HG02938 (cell line): ENCODE results near the gene KCNMB4.
A peak's percentile ranks its signal among the peaks of the same experiment; 100 is the strongest.
"Not testable (repeated sequence)": the region's sequence is repeated elsewhere in the genome, so short reads cannot be mapped to it uniquely, and the experiment has no call there.

ENCODE experiments used
- ATAC-seq: cut with Tn5 transposase; IDR thresholded peaks from one replicate; pipeline ENCODE4 v1.9.1; 2021; ENCODE audit warnings: mild to moderate bottlenecking, moderate library complexity; ENCODE audit not compliant: unreplicated experiment

KCNMB4 gene

DNA sequence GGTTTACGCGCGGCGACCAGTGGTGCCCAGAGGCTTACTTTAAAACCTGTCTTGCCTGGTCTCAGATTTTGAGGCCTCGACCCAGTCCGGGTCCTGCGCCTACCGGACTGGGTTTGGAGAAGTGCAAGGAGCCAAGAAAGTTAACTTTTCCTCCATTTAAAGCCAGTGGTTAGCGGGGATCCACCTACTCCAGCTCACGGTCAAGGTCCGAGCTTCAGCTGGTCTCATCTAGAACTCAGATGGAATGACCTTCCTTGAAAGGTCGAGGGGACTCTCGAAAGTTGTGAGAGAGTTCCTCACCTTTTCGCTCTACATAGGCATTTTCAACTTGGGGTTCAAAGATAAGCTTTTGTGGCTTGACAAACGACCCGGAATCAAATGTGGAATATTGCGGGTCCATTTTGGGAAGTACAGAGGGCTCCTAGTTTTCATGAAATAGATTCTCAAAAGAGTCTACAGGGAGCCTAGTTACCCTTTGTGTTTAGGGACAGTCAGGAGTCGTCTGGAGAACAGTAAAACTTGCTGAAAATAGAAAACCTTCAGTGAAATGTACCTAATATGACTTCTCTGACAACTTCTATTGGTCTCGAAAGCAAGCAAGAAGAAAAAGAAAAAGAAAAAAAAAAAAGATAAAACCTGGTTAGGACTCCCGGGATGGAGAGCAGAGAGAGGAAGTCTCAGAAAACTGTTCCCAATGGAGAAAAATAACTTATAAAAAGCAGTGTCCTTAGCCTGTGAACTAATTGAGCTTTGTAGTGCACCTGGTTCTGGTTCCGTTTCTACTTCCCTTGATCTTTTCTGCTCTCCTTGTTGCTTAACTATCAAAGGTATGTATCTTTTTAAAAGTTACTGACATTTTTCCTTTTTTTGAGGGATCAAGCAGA is 1.4 kb downstream of the KCNMB4 start:
- no peak for ATAC-seq

- ATAC-seq: no peak
Measured at GRCh38 chr12:70372881-70373280, 6.8 kb downstream of the KCNMB4 start.

- ATAC-seq: no peak
Measured at GRCh38 chr12:70379846-70380245, 13.8 kb downstream of the KCNMB4 start.

DNA sequence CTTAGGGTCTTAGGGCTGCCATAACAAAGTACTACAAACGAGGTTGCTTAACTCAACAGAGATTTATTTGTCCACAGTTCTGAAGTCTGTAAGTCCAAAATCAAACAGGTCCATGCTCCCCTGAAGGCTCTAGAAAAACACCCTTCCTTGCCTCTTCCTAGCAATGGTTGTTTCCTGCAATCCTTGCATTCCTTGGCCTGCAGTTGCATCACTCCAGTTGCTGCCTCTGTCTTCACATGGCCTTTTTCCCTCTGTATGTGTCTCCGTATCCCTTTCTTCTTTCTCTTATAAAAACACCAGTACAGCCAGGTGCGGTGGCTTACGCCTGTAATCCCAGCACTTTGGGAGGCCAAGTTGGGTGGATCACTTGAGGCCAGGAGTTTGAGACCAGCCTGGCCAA is 17.4 kb downstream of the KCNMB4 start:
- ATAC-seq: no peak

GRCh38 chr12:70383886-70384285 is 17.8 kb downstream of the KCNMB4 start:
- no peak for ATAC-seq

GRCh38 chr12:70386771-70387170 is 20.7 kb downstream of the KCNMB4 start:
- no peak for ATAC-seq

- ATAC-seq: no peak
Measured at GRCh38 chr12:70389678-70390077, 23.6 kb downstream of the KCNMB4 start.

- not testable (repeated sequence) for ATAC-seq
Measured at GRCh38 chr12:70392631-70393030, 26.5 kb downstream of the KCNMB4 start.

- no peak for ATAC-seq
Measured at GRCh38 chr12:70393787-70394499, 27.9 kb downstream of the KCNMB4 start.

DNA sequence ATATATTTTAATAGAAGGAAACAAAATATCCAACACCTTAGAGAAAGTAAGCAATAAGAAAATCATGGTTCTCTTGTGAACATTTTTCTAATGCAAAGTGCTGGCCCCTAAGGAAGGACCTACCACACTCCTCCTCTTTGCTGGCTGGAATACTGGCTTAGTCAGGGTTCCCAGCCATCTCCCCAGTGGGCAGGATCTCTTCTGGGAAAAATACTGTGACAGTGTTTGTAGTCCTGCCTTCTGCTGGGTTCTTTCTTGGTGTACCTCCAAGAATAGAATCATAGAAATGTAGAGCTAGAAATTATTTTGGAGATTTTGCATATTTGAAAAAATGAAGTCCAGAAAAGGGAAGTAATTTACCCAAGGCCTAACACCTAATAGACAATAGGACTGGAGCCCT is 31.9 kb downstream of the KCNMB4 start:
- ATAC-seq: no peak

GRCh38 chr12:70398862-70399261 is 32.8 kb downstream of the KCNMB4 start:
- no peak for ATAC-seq

DNA sequence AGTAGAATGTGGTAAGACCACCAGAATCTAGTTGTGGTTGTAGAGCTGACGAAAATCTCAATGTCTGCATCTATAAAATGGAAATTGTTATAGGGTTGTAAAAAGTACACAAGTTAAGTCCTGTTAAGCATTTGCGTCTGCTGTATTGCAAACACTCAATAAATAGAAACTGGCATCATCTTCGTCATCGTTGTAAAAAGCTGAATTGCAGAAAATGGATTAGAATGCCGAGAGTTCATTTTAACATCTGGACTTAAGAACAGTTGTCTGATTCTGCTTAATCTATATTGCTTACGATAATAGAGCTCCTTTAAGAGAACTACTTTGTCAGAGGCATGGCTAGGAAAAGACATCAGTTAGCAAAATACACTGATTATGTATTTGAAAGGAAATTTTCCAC is 33.2 kb downstream of the KCNMB4 start:
- ATAC-seq: no peak

DNA sequence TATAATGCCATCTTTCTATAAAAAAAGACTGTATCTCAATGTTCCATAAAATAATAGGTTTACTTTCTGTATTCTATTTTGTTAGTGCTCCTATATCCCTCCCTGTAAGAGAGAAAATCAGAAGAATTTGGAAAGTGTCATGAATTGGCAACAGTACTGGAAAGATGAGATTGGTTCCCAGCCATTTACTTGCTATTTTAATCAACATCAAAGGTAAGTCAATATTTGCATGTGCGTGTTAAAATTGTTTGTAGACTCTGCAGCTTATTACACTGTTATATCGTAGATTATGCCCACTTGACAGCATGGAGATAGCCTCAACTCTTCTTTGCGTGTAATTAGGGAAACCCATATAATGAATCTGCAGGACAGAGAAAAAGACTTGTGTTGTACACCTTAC is 34.0 kb downstream of the KCNMB4 start:
- ATAC-seq: no peak

GRCh38 chr12:70402597-70402996 is 36.5 kb downstream of the KCNMB4 start:
- no peak for ATAC-seq

- no peak for ATAC-seq
Measured at GRCh38 chr12:70403826-70404225, 37.7 kb downstream of the KCNMB4 start.

DNA sequence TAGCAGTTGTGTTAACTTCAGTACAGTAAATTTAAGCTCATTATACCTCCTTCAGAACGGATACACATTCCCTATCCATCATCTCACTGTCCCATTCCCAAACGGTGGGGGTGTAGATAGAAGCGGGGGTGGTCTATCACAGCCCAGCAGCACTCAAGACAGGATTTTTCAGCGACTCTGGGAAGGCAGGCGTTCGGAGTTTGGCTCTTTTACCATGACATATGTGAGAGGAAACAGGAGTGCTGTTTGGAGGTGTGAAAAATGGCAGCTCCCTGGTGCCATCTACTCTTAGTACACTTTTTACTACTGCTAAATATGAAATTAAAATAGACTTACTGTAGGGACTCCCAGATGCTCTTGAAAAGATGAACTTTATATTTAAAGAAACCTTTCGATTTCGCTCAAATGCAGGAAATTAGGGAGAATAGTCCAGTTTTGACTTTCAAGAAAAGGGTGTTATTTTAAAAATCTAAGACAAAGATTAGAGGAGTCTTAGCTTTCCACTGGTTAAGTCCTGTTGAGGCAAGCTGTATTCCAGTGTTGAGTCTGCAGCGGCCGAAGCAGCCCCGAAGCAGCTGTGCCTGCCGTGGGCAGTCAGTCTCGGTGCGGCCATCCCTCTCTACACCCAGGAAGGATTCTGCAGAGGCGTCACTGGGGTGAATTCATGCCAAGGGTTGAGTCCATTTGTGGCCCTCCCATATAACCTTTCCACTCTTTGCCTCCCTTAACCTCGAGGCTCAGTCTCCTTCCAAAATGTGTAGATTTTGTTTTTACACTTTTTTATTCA is 42.1 kb downstream of the KCNMB4 start:
- ATAC-seq: no peak

DNA sequence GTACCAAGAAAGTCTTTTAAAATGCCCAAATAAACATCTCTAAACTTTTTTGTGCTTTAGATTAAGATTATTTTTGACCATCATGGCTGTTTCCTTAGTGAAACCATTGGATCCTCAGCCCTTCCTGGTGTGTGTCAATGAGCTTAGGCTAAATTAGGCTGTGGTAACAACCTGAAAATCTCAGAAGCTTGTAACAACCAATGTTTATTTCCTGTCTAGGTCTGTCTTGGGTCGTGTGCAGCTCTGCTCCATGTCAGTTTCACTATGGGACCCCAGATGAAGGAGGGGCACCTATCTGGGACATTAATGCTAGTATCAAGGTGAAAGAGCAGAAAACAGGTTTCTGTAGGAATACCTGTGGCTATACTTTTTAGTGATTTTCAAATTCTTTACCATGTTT is 49.9 kb downstream of the KCNMB4 start:
- peak; percentile 62 for ATAC-seq

GRCh38 chr12:70417121-70417520 is 51.0 kb downstream of the KCNMB4 start:
- ATAC-seq: no peak

DNA sequence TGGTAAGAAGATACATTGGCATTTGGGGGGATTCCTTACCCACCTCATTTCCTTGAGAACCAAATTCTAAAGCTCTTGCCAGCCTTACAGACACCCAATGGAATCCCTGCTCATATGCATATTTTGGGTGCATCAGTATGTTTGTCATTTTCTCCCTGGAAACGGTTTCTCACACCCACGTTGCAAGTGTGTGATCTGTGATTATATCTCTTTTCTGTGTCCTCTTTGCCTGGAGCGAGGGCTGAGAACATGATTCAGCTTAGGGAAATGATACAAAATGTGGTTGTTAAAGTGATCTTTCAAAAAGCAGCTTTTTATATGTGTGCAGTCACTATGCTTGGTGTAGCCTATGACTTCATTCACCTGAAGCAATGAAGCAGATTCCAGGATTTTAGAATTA is 52.0 kb downstream of the KCNMB4 start:
- ATAC-seq: no peak

DNA sequence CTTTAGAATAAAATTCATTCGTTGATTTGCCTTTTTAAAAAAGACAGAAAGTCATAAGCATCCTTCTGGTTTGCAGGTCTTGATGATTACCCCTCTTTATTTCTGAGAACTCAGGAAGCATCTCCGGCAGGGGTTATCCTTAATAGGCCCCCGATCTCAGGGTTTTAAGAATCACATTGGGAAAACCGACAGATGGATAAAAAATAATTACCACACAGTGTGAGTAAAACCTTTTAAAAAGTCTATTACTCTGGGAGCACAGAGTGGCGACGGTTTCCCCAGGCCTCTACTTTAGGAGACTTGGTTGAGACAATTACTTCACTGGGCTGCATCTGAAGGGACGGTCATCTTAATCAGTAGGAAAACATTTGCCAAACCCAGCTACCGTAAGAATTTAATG is 56.5 kb downstream of the KCNMB4 start:
- ATAC-seq: no peak

- ATAC-seq: no peak
Measured at GRCh38 chr12:70426620-70427019, 60.5 kb downstream of the KCNMB4 start.
